Lower lobe of right lung (tissue), 2 donors: ENCODE results near the gene RSPH9. TPM values are rescaled to one million over a fixed set of nuclear protein-coding genes. Genes with fewer than 3 reads are reported as not detected.

Experiments
- ATAC-seq, 2 donors: fragments of 200-7000 bp; cut with Tn5 transposase; one replicate each; pipeline ENCODE4 v1.9.1; 2020 to 2022; ENCODE audit warnings: mild to moderate bottlenecking in 2 of 2, moderate library complexity in 2 of 2
- DNase-seq: peaks from one replicate; pipeline ENCODE4 v3.0.0-alpha.2; 2020
- H3K27ac ChIP-seq: fragments of 200-600 bp; one replicate; pipeline ENCODE4 v1.8.0; 2022
- H3K27me3 ChIP-seq: fragments of 200-600 bp; one replicate; pipeline ENCODE4 v1.8.0; 2022; ENCODE audit warnings: low read depth
- H3K36me3 ChIP-seq: fragments of 200-600 bp; one replicate; pipeline ENCODE4 v1.8.0; 2022; ENCODE audit warnings: mild to moderate bottlenecking
- H3K4me1 ChIP-seq: fragments of 200-600 bp; one replicate; pipeline ENCODE4 v1.8.0; 2022
- H3K4me3 ChIP-seq: fragments of 200-600 bp; one replicate; pipeline ENCODE4 v1.8.0; 2022; ENCODE audit warnings: mild to moderate bottlenecking
- H3K9me3 ChIP-seq: fragments of 200-600 bp; one replicate; pipeline ENCODE4 v1.8.0; 2022
- CTCF ChIP-seq: fragments of 200-600 bp; IDR thresholded peaks from one replicate; pipeline ENCODE4 v1.8.0; 2022; ENCODE audit warnings: antibody characterized with exemption, mild to moderate bottlenecking
- intact Hi-C: fragments of 100-400 bp; cut with DNase I; formaldehyde crosslinking; loops from one replicate; pipeline ENCODE4 v1.11.0; 2022
- total RNA-seq: library from RNA; stranded (reverse); fragmentation: NEBNext Ultra II Directional; extraction: Animal tissue kit (Norgen Biotek cat#: 25700); gene quantifications from one replicate; pipeline ENCODE4 v1.2.1, GENCODE V29; 2021
- donor health status: DM: no; HTN: yes; CAD: no; lungs with severe emphysema.

Gene RSPH9
- total RNA-seq, 1 donor from 2014 or later: 2.6 TPM

DNA sequence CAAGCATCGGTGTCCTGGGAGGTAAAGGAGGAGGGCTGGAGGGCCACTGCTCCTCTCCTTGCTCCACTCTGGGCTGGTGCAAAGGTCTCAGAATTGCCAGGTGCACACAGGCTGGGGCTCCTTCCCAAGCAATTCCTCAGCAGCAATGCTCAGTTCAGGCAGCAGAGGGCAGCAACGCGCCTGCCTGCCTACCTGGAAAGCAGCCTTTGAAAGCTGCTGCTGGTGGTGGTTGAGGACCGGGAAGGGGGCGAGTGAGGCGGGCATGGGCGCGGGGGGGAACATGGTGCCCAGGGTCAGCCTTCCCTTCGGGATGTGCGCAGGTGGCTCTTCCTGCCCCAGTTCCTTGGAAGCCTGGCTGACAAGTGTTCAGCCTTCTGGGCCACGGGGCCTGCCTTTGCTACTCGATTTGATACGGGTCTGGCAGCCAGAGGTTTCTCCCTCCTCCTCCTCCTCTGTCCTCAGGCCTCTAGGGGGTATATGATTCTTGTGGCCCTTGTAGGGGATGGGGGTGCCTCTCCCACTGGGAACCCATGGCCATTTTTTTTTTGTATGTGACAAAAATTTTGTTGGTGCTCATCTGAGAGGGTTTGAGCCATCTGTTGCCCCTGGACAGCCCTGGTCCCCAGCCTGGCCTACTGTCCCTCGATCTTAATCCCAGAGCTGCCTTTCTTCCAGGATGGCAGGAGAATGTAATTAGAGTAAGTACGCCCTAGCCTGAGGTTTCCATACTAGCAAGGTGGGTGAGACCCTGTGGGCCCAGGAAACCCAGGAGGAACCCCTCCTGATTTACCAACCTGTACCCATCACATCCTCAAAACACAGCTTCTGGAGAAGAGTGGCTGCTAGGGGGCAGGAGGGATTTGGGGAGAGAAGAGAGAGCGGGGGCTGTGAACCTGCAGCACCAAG, 22.7 kb downstream of the RSPH9 start:
- DNase-seq: peak; percentile 85
- peaks cover 23% of the 10 kb centered on the region for H3K36me3 ChIP-seq
- H3K9me3 ChIP-seq: no peaks in the 10 kb centered on the region
- peak overlapping the region; percentile 34 for H3K27ac ChIP-seq
- peak overlapping the region; percentile 17 for H3K4me3 ChIP-seq
- intact Hi-C loops: no loop called here
- ATAC-seq: peak; percentile 86 to 87
- H3K27me3 ChIP-seq: no peaks in the 10 kb centered on the region
- H3K4me1 ChIP-seq: peaks cover 40% of the 10 kb centered on the region
- peak; percentile 94 for TF ChIP-seq CTCF

DNA sequence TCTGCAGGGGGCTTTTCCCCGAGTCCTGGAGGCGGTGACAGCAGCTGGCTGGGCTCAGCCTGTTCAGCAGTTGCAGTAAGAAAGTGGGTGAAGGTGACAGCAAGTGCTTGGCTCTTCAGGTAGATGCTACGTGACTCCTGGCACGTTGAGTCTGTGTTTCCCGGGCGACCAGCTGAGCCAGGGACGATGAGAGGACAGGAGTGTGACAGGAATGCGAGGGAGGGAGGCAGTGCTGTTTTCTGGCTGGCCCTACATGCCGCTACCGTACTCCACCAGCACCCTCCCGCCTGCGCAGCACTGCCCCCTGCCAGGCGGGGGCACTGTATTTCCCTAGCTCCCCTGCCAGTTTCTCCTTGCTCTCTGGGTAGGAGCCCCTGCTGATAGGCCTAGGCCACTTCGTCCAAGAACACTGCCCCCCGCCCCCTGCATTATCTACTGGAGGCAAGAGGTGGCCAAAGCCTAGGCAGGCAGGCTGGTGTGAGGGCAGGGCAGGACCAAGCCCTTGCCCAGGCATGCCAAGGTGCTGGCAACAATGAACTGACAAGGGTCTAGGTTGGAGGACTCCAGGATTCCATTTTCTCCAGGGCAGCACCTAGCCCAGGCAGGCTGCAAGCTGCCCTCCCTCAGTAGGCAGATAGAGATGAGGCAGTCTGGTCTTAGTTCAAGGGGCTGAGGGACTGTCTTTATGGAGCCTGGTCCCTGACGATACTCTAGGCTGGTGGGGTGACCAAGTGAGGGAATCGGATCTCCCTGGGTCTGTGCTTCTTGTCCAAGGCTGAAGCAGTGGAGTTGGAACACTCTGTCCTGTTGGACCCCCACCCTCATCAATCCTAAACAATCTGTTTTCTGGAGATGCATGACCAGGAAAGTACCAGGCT, 23.6 kb downstream of the RSPH9 start:
- Histone ChIP-seq H3K9me3 (no peaks in the 10 kb centered on the region), H3K36me3 (peaks cover 31% of the 10 kb centered on the region), H3K27me3 (no peaks in the 10 kb centered on the region), H3K27ac (peak overlapping the region; percentile 34), H3K4me1 (peaks cover 46% of the 10 kb centered on the region), H3K4me3 (no peak overlapping the region)
- peak; percentile 88 for ATAC-seq
- TF ChIP-seq CTCF: peak; percentile 56
- peak; percentile 73 for DNase-seq
- intact Hi-C loops: no loop called here

DNA sequence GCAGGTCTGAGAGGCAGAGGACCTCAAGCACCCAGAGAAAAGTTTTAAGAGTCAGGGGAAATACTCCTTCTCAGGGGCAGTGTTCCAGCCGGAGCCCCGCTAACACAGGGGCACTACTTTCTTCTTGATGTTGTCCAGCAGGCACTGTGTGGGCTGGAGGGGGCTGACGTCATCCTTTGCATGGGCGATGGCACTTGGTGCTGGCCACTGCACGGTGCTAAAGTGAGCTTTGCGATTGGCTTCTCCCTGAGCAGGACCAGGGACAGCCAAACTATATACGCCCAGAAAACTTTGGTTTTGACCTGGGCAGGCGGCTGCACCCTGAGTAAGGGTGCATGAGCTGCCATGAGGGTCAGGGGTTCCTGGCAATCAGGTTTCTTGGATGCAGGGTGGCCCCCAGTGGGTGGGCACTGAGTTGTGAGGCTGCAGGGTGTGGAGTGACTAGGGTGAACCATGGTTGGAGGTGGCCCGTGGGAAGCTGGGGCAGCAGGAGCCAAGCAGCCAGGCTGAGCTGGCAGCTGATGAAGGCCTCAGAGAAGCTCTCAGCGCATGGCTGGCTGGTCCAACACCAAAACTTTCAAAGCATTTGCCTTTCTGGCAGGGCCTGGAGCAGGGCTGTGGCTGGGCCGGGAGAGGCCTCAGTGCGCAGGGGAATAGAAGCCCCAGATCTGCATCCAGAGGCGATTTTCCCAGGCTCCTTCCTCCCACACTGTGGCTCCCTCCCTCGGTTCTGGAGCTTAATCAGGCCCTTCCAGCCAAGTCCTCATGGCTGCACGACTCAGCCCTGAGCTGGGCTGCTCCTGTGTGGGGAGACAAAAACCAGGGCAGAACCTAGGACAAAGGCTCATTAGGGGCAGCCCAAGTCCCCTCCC, 24.4 kb downstream of the RSPH9 start:
- H3K4me3 ChIP-seq: no peak overlapping the region
- no peaks in the 10 kb centered on the region for H3K9me3 ChIP-seq
- DNase-seq (no peak), ATAC-seq (peak; percentile 12 to 45)
- no peaks in the 10 kb centered on the region for H3K27me3 ChIP-seq
- intact Hi-C loops: no loop called here
- peak overlapping the region; percentile 34 for H3K27ac ChIP-seq
- H3K4me1 ChIP-seq: peaks cover 53% of the 10 kb centered on the region
- peaks cover 40% of the 10 kb centered on the region for H3K36me3 ChIP-seq
- TF ChIP-seq CTCF: no peak

DNA sequence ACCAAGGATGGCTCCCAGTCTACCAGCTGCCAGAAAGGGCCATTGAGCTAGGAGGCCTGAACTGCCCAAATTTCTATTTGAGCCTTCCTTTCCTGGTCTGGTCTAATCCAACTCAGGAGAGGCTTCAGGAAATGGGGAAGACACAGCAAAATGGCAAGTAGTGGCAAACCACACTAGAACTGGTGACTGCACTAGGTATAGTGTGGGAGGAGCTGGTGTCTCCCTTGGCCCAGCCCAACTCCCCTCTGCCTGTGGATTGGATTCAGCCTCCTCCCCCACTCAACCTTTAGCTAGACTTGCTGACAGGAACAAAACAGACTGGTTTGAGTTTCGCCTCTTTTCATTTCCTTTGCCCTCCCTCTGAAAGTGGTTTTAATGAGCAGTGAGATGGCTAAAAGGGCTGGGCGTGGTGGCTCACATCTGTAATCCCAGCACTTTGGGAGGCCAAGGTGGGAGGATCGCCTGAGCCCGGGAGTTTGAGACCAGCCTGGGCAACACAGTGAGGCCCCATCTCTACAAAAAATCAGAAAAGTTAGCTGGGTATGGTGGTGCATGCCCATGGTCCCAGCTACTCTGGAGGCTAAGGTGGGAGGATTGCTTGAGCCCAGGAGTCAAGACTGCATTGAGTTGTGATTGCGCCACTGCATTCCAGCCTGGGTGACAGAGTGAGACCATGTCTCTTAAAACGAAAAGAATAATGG, 25.2 kb downstream of the RSPH9 start:
- Histone ChIP-seq H3K4me3 (no peak overlapping the region), H3K27me3 (no peaks in the 10 kb centered on the region), H3K9me3 (no peaks in the 10 kb centered on the region), H3K27ac (peak overlapping the region; percentile 34), H3K36me3 (peaks cover 48% of the 10 kb centered on the region), H3K4me1 (peaks cover 53% of the 10 kb centered on the region)
- no peak for TF ChIP-seq CTCF
- intact Hi-C loops: no loop called here
- no peak for ATAC-seq
- no peak for DNase-seq
